ENCODE results near the gene SPAG4.

Gene SPAG4

DNA sequence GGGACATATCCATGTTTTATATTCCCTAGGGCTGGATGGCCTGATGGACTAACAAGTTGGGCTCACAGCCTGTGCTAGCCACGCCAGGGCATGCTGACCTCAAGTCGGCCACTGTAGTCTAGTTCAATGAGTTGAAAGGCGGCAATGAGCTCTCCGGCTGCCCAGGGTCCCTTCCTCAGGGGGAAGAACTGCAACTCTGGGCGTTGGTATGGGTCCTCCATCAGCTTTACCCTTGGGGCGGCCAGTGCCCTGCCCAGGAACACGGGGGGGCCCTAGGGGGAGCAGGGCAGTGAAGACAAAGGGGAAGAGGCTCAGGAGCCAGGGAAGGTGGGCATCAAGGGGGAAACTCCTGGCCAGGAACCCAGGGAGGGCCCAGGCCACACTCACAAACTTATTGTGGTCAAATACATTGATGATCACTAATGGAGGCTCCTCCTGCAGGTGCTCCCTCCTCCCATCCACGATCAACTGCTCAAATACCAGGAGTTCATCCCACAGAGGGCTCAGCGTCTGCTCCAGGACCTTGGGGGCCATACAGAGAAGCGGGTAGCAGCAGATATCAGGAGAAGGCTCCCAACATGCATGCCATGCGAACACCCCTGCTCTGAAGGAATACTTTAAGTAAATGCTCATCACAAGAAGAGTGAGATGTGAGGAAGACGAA, 32.8 kb upstream of the SPAG4 start:
- H2AFZ ChIP-seq (ENCODE audit: low read length): no peak overlapping the region
- no peak overlapping the region for H3K9ac ChIP-seq (ENCODE audit: low read depth, low read length, poor library complexity, severe bottlenecking)
- no peaks in the 10 kb centered on the region for H3K36me3 ChIP-seq (ENCODE audit: insufficient read depth, low read length)
- H3K27me3 ChIP-seq (ENCODE audit: insufficient read depth, low read length, poor library complexity, severe bottlenecking): no peaks in the 10 kb centered on the region
- H3K79me2 ChIP-seq (ENCODE audit: insufficient read depth, low read length): no peaks in the 10 kb centered on the region
- H3K4me1 ChIP-seq (ENCODE audit: insufficient read depth, low read length, poor library complexity, severe bottlenecking): no peaks in the 10 kb centered on the region
- no peaks in the 10 kb centered on the region for H3K9me2 ChIP-seq (replicated peaks; ENCODE audit: low read depth, low read length)
- TF ChIP-seq, protein P1, sequence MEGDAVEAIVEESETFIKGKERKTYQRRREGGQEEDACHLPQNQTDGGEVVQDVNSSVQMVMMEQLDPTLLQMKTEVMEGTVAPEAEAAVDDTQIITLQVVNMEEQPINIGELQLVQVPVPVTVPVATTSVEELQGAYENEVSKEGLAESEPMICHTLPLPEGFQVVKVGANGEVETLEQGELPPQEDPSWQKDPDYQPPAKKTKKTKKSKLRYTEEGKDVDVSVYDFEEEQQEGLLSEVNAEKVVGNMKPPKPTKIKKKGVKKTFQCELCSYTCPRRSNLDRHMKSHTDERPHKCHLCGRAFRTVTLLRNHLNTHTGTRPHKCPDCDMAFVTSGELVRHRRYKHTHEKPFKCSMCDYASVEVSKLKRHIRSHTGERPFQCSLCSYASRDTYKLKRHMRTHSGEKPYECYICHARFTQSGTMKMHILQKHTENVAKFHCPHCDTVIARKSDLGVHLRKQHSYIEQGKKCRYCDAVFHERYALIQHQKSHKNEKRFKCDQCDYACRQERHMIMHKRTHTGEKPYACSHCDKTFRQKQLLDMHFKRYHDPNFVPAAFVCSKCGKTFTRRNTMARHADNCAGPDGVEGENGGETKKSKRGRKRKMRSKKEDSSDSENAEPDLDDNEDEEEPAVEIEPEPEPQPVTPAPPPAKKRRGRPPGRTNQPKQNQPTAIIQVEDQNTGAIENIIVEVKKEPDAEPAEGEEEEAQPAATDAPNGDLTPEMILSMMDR (conservative IDR thresholded peaks at IDR 0.05; ENCODE audit: low read length): no peak
- TF ChIP-seq EZH2phosphoT487 (IDR thresholded peaks at IDR 0.05; ENCODE audit: borderline replicate concordance): no peak
- H3K4me3 ChIP-seq (ENCODE audit: low read length, poor library complexity, severe bottlenecking): no peak overlapping the region
- no peak overlapping the region for H3K4me2 ChIP-seq (ENCODE audit: low read depth, low read length, poor library complexity, severe bottlenecking)
- no peaks in the 10 kb centered on the region for H4K20me1 ChIP-seq (ENCODE audit: insufficient read depth, low read length, poor library complexity, severe bottlenecking)
- no peaks in the 10 kb centered on the region for H3F3A ChIP-seq (ENCODE audit: low read depth)
- no peaks in the 10 kb centered on the region for H3K9me3 ChIP-seq (ENCODE audit: insufficient read depth, low read depth, low read length)

DNA sequence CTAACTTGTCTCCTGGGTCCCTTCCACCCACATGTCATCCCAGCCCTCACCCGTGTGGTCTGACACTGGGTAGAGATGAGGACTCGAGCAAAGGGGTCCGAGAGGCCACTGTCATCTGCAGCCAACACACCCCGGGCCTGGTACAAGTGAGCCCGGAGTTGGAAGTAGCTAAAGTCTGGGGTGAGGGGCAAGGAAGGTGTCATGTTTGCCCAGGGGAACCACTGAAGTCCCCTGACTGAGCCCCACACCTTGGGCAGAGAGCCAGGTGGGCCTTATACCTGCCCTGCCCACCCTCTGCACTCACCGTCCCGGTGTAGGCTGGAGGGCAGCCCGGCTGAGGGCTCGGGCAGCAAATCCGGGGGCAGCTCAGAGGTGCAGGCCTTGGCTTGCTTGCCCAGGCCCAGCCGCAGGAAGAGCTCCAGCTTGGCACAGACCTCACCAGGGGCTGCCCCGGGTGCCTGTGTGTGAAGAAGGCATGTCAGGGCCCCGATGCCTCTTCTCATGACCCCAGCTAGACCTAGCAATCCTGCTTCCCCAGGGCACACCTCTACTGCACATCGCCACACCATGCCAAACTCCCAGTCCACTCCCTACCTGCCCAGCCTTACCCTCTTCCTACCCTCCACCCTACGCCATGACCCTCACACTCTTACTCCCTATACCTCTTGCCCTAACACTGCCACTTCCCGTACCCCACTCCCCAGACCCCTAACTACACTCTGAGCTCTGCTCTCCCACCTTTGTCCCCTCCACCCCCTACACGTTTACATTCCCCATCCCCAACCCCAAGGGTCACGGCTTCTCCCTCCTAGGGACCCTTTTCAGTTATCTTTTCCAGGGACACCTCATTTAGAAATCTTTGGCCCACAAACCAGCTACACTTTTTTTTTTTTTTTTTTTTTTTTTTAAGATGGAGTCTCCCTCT, 31.7 kb upstream of the SPAG4 start:
- Histone ChIP-seq H3K4me1 (ENCODE audit: insufficient read depth, low read length, poor library complexity, severe bottlenecking) (no peaks in the 10 kb centered on the region), H2AFZ (ENCODE audit: low read length) (no peak overlapping the region), H3K9ac (ENCODE audit: low read depth, low read length, poor library complexity, severe bottlenecking) (no peak overlapping the region), H3K9me3 (ENCODE audit: insufficient read depth, low read depth, low read length) (no peaks in the 10 kb centered on the region), H3K4me3 (ENCODE audit: low read length, poor library complexity, severe bottlenecking) (no peak overlapping the region), H3F3A (ENCODE audit: low read depth) (no peaks in the 10 kb centered on the region), H4K20me1 (ENCODE audit: insufficient read depth, low read length, poor library complexity, severe bottlenecking) (no peaks in the 10 kb centered on the region), H3K79me2 (ENCODE audit: insufficient read depth, low read length) (no peaks in the 10 kb centered on the region), H3K9me2 (replicated peaks; ENCODE audit: low read depth, low read length) (no peaks in the 10 kb centered on the region), H3K36me3 (ENCODE audit: insufficient read depth, low read length) (no peaks in the 10 kb centered on the region), H3K27me3 (ENCODE audit: insufficient read depth, low read length, poor library complexity, severe bottlenecking) (no peaks in the 10 kb centered on the region), H3K4me2 (ENCODE audit: low read depth, low read length, poor library complexity, severe bottlenecking) (no peak overlapping the region)
- TF ChIP-seq, protein P1 (conservative IDR thresholded peaks at IDR 0.05; ENCODE audit: low read length): no peak
- no peak for TF ChIP-seq EZH2phosphoT487 (IDR thresholded peaks at IDR 0.05; ENCODE audit: borderline replicate concordance)

DNA sequence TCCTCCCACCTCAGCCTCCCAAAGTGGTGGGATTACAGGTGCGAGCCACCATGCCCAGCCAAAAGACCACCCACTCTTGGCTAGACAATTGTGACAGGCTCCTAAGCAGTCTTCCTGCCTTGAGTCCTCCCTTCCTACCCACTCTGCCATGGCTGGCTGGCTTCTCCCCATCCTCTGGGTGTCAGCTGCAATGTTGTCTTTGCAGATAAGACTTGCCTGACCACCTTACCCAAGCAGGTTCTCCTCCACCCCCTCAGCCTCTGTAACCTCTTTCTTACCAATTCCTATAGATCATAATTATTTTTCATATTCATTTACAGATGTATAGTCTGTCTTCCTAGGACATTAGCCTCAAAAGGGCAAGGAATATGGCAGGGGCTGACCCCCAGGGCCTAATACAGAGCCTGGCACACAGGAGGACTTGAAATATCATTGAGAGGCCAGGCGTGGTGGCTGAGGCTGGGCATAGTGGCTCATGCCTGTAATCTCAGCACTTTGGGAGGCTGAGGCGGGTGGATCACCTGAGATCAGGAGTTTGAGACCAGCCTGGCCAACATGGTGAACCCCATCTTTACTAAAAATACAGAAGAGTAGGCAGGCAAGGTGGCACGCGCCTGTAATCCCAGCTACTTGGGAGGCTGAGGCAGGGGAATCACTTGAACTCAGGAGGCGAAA, 28.7 kb upstream of the SPAG4 start:
- no peaks in the 10 kb centered on the region for H3K27me3 ChIP-seq (ENCODE audit: insufficient read depth, low read length, poor library complexity, severe bottlenecking)
- H3K4me3 ChIP-seq (ENCODE audit: low read length, poor library complexity, severe bottlenecking): no peak overlapping the region
- H3K9ac ChIP-seq (ENCODE audit: low read depth, low read length, poor library complexity, severe bottlenecking): no peak overlapping the region
- no peaks in the 10 kb centered on the region for H3K9me3 ChIP-seq (ENCODE audit: insufficient read depth, low read depth, low read length)
- H3K79me2 ChIP-seq (ENCODE audit: insufficient read depth, low read length): no peaks in the 10 kb centered on the region
- H3K9me2 ChIP-seq (replicated peaks; ENCODE audit: low read depth, low read length): no peaks in the 10 kb centered on the region
- no peaks in the 10 kb centered on the region for H4K20me1 ChIP-seq (ENCODE audit: insufficient read depth, low read length, poor library complexity, severe bottlenecking)
- H3K4me1 ChIP-seq (ENCODE audit: insufficient read depth, low read length, poor library complexity, severe bottlenecking): no peaks in the 10 kb centered on the region
- no peaks in the 10 kb centered on the region for H3F3A ChIP-seq (ENCODE audit: low read depth)
- no peaks in the 10 kb centered on the region for H3K36me3 ChIP-seq (ENCODE audit: insufficient read depth, low read length)
- H2AFZ ChIP-seq (ENCODE audit: low read length): no peak overlapping the region
- TF ChIP-seq, protein P1 (conservative IDR thresholded peaks at IDR 0.05; ENCODE audit: low read length): no peak
- TF ChIP-seq EZH2phosphoT487 (IDR thresholded peaks at IDR 0.05; ENCODE audit: borderline replicate concordance): no peak
- no peak overlapping the region for H3K4me2 ChIP-seq (ENCODE audit: low read depth, low read length, poor library complexity, severe bottlenecking)
